G401 (cell line): ENCODE measurements around the gene STT3B. TPM values are rescaled to one million over a fixed set of nuclear protein-coding genes. Genes with fewer than 3 reads are reported as not detected.
A peak's percentile ranks its signal among the peaks of the same experiment; 100 is the strongest.

Experiments used
- DNase-seq: peaks from one replicate; pipeline ENCODE4 v3.0.0-alpha.2; 2015; ENCODE audit warnings: low spot score
- in situ Hi-C: cut with HindIII; loops from 2 replicates; pipeline ENCODE4 v1.10.0; 2016; ENCODE audit warnings: low sequenced_read_pairs, mixed read lengths
- total RNA-seq: library from RNA; depleted of rRNA; stranded (reverse); fragments of >200 nt; shearing (Covaris generic); gene quantifications from 2 replicates; pipeline ENCODE4 v1.2.3, GENCODE V29; 2014

STT3B gene
- total RNA-seq, 1 experiment from 2014 or later = 118 TPM

DNA sequence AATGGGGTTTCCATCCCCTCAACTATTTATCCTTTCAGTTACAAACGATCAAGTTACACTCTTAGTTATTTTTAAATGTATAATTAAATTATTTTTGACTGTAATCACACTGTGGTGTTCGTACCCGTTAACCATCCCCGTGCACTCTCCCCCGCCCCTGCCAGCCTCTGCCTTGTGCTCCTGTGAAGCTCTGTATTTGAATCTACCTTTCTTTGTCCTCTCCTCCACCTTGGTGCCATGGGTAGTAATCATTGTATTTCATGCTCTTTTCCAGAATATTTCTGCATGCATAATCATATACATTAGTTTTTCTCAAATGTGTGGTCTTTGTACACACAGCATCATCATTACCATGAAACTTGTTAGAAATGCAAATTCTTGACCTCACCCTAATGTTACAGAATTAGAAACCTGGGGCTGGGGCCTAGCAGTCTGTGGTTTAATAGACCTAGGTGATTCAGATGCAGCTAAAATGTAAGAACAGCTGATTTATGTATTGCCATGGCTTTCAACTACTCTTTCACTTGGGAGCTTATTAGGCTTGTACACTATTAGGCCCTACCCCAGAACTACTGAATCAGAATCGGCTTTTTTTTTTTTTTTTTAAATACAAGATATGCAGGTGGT, 91.5 kb downstream of the STT3B start:
- in situ Hi-C loops = no loop called here
- no peak for DNase-seq

- in situ Hi-C loops = no loop called here
- no peak for DNase-seq
Observed at GRCh38 chr3:31625358-31625757, 92.6 kb downstream of the STT3B start.

DNA sequence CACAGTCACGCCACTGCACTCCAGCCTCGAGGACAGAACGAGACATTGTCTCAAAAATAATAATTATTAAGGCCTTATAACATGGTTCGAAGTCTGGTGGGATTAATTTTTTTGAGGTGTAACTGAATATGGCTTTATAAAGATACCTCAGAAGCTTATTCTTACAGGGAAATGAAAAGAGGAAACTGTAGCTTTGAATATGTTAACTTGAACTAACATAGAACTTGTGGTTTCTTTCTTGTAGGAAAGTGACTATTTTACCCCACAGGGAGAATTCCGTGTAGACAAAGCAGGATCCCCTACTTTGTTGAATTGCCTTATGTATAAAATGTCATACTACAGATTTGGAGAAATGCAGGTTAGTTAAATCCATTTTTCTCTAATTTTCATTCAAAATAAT, 96.3 kb downstream of the STT3B start:
- no peak for DNase-seq
- in situ Hi-C loops = no loop called here

DNA sequence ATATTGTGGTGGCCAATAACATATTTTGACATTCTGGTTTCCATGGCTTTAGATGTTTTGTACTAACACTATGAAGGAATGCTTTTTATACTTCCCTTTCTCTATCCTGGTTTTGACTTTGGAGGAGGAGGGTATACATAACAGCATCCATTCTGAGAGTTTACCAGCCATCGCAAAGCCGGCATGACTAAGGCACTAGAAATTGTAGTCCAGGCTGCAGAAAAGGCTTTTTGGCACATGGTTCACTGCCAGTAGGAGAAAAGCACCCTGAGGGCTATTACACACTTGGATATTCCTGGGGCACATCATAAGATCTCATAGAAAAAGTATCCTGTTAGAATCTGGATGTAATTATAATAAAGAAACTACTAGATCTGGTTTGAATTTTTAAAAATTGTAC, 101.8 kb downstream of the STT3B start:
- in situ Hi-C loops = no loop called here
- peak; percentile 14 for DNase-seq

DNA sequence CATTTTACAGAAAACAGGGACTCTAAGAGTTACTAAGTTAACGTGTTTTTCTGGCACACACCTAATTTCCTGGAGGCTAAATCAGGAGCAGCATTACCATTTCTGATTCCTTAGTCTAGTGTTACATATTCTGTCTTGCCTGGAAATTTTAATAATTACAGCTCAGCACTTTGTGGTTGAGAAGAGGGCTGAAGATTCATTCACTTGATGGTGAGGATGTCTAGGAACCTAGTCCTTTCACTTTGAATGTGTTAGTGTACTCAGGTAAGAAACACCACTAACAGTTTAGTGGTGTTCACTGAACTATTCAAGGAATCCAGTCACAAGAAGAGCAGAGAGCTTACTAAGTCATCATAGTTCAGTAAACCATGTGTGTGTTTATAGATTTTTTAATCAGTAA, 102.8 kb downstream of the STT3B start:
- in situ Hi-C loops = no loop called here
- DNase-seq = no peak

DNA sequence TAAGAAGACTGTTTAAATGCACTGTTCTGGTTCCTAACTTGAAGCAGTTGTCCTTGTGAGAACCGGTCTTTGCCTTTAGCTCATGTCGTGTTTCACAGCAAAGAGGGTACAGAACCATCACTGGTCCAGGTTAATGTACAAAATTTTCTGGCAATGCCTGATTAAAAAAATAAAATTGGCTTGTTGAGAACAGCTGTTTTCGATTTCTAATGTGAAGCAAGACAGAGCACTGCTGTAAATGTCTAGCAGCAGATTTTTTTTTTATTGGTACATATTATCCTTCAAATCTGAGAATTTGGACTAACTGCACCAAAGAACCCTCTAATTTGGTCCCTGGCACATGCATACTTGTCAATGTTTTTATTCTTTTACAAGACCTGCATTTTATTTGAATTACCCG, 103.3 kb downstream of the STT3B start:
- no peak for DNase-seq
- in situ Hi-C loops = no loop called here

DNA sequence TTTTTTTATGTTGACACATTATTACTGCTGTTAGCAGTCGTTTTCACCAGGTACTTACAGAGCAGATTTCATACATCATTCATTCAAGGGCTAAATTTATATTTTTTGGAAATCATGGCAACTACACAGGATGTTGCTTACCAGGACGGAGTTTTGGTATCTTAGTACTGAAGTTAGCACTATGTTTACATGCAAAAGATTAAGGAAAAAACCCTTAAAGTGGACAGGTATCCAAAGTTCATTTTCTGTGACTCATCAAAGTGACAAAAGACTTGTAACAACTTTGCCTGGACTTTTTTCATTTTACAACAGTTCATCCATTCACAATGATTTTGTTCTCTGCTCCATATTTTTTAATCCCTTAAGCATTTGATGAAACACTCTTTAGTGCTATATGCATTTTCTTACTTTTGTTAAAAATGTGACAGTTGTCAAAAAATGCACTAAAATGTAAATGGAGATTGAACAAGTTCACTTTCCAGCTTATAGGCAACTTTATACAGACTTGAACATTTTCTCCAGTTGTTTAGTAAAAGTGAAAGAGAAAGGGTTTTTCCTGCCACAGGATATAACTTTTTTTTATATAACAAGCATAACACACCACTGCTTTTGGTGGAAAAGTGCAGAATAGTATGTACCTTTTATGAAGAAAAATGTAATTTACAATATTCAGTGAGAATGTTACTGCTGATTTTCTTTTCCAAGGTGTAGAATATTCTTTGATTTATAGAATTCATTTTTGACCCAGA, 104.1 kb downstream of the STT3B start:
- DNase-seq = no peak
- in situ Hi-C loops = no loop called here

DNA sequence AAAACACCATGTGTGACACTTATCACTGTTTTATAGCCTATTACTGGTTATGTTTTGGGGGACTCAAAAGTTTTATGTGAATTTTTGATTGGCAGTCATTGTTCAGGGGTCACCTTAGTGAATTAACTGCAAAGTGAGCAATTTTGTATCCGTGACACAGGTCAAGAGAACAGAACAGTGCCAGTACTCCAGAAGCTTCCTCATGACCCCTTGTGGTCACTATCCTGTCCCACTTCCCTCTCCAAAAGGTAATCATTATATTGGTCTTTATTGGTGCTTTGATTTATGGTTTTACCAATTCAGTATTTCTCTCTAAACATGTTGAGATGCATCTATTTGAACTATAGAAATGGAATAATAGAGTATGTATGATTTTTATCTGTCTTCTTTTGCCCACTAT, 107.1 kb downstream of the STT3B start:
- in situ Hi-C loops = no loop called here
- no peak for DNase-seq

GRCh38 chr3:31645256-31645655, 112.5 kb downstream of the STT3B start:
- no peak for DNase-seq
- in situ Hi-C loops = no loop called here

DNA sequence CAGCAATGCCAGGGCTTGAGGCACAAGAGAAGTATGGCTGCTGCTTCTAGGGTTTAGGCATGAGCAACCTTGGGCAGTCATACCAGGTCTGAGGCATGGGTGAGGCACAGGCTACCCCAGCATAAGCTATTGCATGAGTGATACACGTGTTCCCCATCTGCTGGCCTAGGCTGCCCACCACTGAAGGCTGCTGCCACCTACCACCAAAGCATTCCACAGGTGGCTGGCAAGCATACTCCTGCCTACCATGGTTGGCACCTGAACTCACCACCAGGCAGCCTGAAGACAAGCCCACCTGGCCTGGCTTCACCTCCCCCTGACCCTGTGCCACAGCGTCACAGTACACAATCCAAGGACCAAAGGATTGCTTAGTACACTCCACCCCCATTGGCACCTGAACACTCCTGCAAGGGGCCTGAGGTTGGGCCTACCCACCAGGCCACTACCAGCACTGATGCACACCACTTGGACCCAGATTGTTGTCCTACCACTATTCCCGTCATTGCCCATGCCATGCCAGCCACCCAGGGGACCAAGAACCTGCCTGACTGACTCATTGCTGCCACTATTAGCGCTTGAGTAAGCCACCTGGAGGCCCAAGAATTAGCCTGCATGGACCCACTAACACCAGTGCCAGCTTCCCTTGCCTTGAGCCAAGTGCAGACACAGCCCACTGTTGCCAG, 115.7 kb downstream of the STT3B start:
- no peak for DNase-seq
- in situ Hi-C loops = no loop called here

DNA sequence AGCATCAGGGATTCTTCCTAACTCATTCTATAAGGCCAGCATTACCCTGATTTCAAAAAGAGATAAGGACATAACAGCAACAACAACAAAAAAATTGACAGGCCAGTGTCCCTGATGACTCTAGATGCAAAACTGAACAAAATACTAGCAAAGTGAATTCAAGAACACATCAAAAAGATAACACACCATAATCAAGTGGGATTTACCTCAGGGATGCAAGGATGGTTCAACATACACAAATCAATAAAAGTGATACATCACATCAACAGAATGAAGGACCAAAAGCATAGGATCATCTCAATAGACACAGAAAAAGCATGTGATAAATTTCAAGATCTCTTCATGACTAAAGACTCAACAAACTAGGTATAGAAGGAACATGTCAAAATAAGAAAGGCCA, 119.6 kb downstream of the STT3B start:
- DNase-seq = no peak
- in situ Hi-C loops = no loop called here

DNA sequence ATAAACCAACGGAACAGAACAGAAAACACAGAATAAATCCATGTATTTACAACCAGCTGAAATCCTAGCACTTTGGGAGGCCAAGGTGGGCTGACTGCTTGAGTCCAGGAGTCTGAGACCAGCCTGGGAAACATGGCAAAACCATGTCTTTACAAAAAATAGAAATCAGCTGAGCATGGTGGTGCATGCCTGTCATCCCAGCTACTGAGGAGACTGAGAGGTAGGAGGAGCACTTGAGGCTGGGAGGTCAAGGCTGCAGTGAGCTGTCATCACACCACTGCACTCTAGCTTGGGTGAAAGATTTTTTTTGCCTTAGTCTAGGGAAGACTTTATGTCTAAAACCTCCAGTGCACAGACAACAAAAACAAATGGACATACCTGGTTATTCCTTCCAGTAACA, 120.7 kb downstream of the STT3B start:
- DNase-seq = no peak
- in situ Hi-C loops = no loop called here

- DNase-seq = no peak
- in situ Hi-C loops = no loop called here
Observed at GRCh38 chr3:31654998-31655397, 122.3 kb downstream of the STT3B start.

- in situ Hi-C loops = no loop called here
- no peak for DNase-seq
Observed at GRCh38 chr3:31659246-31659645, 126.5 kb downstream of the STT3B start.

- DNase-seq = no peak
- in situ Hi-C loops = no loop called here
Observed at GRCh38 chr3:31661286-31661685, 128.6 kb downstream of the STT3B start.

DNA sequence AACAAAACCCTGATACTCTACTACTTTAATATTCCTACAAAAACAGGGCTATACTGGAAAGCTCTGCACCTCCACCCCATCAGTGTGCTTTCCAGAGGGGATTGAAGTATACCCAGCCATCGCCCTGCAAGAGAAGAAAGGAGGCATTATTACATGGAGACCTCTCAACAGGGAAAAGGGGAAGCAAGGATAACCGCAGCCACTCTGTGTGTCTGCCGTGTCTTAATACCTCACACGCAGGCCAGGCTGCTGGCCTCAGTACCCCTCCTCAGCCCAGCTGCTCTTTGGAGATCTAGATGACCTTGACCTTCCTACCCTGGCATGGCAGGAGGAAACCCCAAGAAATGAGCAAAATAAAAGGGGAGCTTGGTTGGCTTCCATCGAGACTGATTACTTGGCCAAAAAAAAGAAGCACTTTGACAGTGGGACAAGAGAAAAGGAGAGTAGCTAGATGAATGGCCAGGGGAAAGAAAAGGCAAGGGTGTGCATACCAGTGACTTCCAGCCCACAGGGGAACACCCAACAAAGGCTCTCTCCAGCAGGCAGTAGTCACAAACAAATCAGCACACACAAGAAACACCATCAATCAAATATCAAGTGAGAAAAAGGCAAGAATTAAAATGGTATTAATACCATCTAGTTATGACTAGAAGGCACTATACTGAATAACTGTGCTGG, 129.4 kb downstream of the STT3B start:
- in situ Hi-C loops = no loop called here
- DNase-seq = no peak

- no peak for DNase-seq
- in situ Hi-C loops = no loop called here
Observed at GRCh38 chr3:31664031-31664430, 131.3 kb downstream of the STT3B start.

DNA sequence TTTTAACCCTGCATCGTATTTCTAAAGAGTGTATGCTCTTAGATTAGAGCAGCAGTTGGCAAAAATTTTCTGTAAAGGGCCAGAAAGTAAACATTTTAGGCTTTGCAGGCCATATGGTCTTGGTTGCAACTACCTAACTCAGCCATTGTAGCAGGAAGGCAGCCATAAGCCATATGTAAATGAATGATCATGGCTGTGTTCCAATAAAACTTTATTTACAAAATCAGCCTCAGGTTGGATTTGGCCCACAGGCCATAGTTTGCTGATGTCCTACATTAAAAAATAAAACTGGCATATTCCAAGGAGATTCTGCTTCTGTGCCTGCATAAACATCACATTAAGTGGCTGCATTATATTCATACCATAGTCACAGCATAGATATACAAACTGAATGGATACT, 134.9 kb downstream of the STT3B start:
- no peak for DNase-seq
- in situ Hi-C loops = no loop called here

DNA sequence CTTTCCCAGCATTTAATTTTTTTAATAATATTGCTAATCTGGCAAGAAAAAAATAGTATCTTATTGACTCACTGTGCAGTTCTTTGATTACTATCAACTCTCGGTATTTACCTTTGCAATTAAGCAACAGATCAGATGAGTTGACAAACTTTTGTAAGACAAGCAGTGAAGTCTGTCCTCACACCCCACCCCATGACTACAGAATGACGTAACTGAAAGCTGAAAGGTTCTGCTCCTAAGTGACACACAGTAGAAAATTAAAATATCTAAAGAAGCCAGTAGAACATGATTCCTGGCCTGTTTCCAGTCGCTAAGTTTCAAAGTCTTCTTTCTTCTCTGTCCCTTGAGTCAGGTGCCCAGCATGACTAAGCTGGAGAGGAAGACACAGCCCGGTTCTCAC, 135.5 kb downstream of the STT3B start:
- no peak for DNase-seq
- in situ Hi-C loops = no loop called here

DNA sequence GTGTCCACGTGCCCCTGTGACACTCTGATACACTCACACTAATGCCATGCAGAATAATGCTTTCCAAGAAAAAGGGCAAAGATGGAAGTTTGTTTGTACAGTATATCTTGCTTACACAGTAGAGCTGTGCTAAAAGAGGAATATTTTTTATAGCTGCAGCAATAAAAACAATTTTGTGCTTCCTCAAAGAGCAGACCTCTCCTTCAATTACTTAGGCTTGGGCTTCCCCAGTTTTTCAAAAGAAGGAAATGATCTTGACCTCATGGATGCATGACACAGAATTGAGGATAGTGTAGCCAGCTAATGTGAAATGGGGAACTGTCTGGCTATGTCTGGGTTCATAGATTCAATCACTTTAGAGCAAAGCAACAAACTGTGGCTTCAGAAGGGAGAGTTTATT, 137.4 kb downstream of the STT3B start:
- in situ Hi-C loops = no loop called here
- DNase-seq = no peak
